Duodenal mucosa (tissue), 2 donors: Measurements from ENCODE around the gene SHISA3.

ENCODE experiments used
- H3K27ac ChIP-seq: one replicate; pipeline ENCODE4 v1.7.0; 2013; ENCODE audit warnings: low read depth, low read length
- H3K27me3 ChIP-seq, 2 donors: one replicate each; pipeline ENCODE4 v1.7.0; 2013; ENCODE audit warnings: low read length in 2 of 2, control low read depth in 1 of 2; ENCODE audit not compliant: insufficient read depth in 2 of 2, control insufficient read depth in 1 of 2
- H3K36me3 ChIP-seq, 2 donors: one replicate each; pipeline ENCODE4 v1.7.0; 2013; ENCODE audit warnings: low read length in 2 of 2, control low read depth in 1 of 2; ENCODE audit not compliant: insufficient read depth in 2 of 2, control insufficient read depth in 1 of 2
- H3K4me1 ChIP-seq, 2 donors: one replicate each; pipeline ENCODE4 v1.7.0; 2013; ENCODE audit warnings: low read length in 2 of 2, control low read depth in 1 of 2; ENCODE audit not compliant: insufficient read depth in 2 of 2, control insufficient read depth in 1 of 2
- H3K4me3 ChIP-seq, 2 donors: one replicate each; pipeline ENCODE4 v1.7.0; 2013; ENCODE audit warnings: low read length in 2 of 2, low read depth in 1 of 2
- H3K9ac ChIP-seq, 2 donors: one replicate each; pipeline ENCODE4 v1.7.0; 2013; ENCODE audit warnings: low read length in 2 of 2, low read depth in 1 of 2
- H3K9me3 ChIP-seq, 2 donors: one replicate each; pipeline ENCODE4 v1.7.0; 2013; ENCODE audit warnings: low read length in 2 of 2, control low read depth in 1 of 2; ENCODE audit not compliant: control insufficient read depth in 1 of 2

SHISA3 gene

GRCh38 chr4:42428036-42428435, 30.7 kb downstream of the SHISA3 start:
- no peak overlapping the region for H3K27ac ChIP-seq
- no peaks in the 10 kb centered on the region for H3K36me3 ChIP-seq
- H3K9ac ChIP-seq: no peak overlapping the region
- no peaks in the 10 kb centered on the region for H3K4me1 ChIP-seq
- no peaks in the 10 kb centered on the region for H3K9me3 ChIP-seq
- H3K4me3 ChIP-seq: no peak overlapping the region
- no peaks in the 10 kb centered on the region for H3K27me3 ChIP-seq

DNA sequence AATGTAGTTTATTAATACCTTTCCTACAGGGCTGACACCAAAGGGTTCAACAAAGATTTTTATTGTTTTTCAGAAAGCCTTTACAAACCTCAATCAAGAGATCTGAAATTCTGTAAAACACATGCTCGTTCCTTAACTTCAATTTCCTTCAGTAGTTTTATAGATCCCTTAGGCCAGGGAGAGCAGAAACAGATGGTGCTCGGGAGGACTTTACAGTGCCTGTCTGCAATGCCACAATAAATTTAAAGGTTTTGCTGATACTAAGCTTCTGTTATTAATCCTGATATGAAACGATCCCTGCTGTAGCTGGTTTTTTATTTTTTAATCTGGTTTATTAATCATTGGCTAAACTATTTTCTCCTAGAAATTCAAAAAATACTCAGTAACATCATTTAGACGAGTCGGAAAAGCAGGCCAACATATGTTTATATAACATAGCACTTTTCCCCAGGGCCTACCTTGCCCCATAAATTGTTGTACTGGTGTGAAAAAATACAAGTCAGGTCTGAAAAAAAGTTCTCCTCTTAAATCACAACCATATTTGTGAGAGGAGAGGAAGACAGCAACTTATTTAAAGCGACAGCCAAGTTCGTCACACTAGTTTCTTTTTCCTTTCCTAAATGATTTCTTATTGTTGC, 39.8 kb downstream of the SHISA3 start:
- no peak overlapping the region for H3K9ac ChIP-seq
- H3K27me3 ChIP-seq: no peaks in the 10 kb centered on the region

GRCh38 chr4:42440083-42440482, 42.8 kb downstream of the SHISA3 start:
- no peaks in the 10 kb centered on the region for H3K27me3 ChIP-seq
- H3K9ac ChIP-seq: no peak overlapping the region
- no peak overlapping the region for H3K4me3 ChIP-seq
- H3K27ac ChIP-seq: no peak overlapping the region
- H3K9me3 ChIP-seq: no peaks in the 10 kb centered on the region
- peaks cover 0 to 10% of the 10 kb centered on the region in 2 donors for H3K4me1 ChIP-seq
- no peaks in the 10 kb centered on the region for H3K36me3 ChIP-seq

More for the DNA sequence above, 39.8 kb downstream of the SHISA3 start:
- no peaks in the 10 kb centered on the region for H3K36me3 ChIP-seq
- no peak overlapping the region for H3K27ac ChIP-seq
- H3K9me3 ChIP-seq: no peaks in the 10 kb centered on the region
- peaks cover 0 to 10% of the 10 kb centered on the region in 2 donors for H3K4me1 ChIP-seq
- H3K4me3 ChIP-seq: no peak overlapping the region

DNA sequence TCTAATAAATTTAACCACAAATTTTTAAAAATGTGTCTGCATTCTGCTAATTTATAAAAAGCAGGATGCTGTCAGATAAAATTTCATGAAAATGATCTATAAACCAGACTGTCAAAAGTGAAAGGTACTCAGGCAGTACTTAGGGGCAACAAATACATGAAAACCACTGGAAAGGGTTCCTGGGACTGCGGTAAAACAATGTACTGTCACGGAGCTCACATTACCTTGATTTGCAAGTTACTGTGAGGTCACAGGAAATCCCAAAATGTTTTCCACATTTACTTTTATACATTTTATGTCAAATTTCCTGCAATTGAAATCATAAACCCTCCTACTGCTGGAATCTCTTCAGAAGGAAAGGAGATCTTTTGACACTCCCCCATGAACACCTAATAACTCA, 45.3 kb downstream of the SHISA3 start:
- no peak overlapping the region for H3K4me3 ChIP-seq
- H3K27ac ChIP-seq: no peak overlapping the region
- H3K9me3 ChIP-seq: no peaks in the 10 kb centered on the region
- no peaks in the 10 kb centered on the region for H3K27me3 ChIP-seq
- no peaks in the 10 kb centered on the region for H3K4me1 ChIP-seq
- H3K36me3 ChIP-seq: no peaks in the 10 kb centered on the region
- H3K9ac ChIP-seq: no peak overlapping the region

DNA sequence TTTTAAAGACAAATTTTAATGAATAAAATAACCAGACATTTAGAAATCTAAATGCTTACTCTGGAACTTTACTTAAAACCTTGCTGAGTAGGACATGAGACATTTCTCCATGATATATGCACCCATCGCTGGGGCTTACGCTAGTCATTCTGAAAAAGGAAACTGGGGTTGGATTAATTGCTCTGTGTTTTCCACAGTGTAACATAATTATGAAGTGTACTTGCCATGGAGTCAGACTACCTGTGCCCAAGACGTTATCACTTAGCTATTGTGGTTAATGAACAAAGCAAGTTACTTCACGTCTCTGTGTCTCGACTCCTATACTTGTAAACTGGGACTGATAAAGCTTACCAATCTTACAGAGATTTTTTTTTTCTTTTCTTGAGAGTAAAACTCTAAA, 47.8 kb downstream of the SHISA3 start:
- H3K9me3 ChIP-seq: no peaks in the 10 kb centered on the region
- no peak overlapping the region for H3K9ac ChIP-seq
- H3K36me3 ChIP-seq: peaks cover 0 to 4% of the 10 kb centered on the region in 2 donors
- no peaks in the 10 kb centered on the region for H3K27me3 ChIP-seq
- no peaks in the 10 kb centered on the region for H3K4me1 ChIP-seq
- no peak overlapping the region for H3K27ac ChIP-seq
- no peak overlapping the region for H3K4me3 ChIP-seq

GRCh38 chr4:42446823-42447222, 49.5 kb downstream of the SHISA3 start:
- Histone ChIP-seq H3K9ac (no peak overlapping the region), H3K9me3 (no peaks in the 10 kb centered on the region), H3K27ac (no peak overlapping the region), H3K36me3 (peaks cover 3 to 4% of the 10 kb centered on the region in 2 donors), H3K4me1 (no peaks in the 10 kb centered on the region), H3K4me3 (no peak overlapping the region), H3K27me3 (no peaks in the 10 kb centered on the region)
